Left cardiac atrium (tissue), 4 donors: ENCODE results near the gene SLFN12. TPM values are rescaled to one million over a fixed set of nuclear protein-coding genes. Genes with fewer than 3 reads are reported as not detected.
"Not testable (repeated sequence)": the region's sequence is repeated elsewhere in the genome, so short reads cannot be mapped to it uniquely, and the experiment has no call there.

Experiments
- ATAC-seq, 2 donors: fragments of 200-7000 bp; cut with Tn5 transposase; one replicate each; pipeline ENCODE4 v1.9.1; 2020; ENCODE audit warnings: mild to moderate bottlenecking in 2 of 2, moderate library complexity in 2 of 2
- DNase-seq: peaks from one replicate; pipeline ENCODE4 v3.0.0-alpha.2; 2020
- intact Hi-C, 2 donors: fragments of 100-400 bp; cut with DNase I; formaldehyde crosslinking; loops; one replicate each; pipeline versions ENCODE4 v1.14.1 to v1.15.1; 2022 to 2023
- total RNA-seq, 2 donors: library from RNA; stranded (reverse); fragmentation: NEBNext Ultra II Directional; extraction: Animal tissue kit (Norgen Biotek cat#: 25700); gene quantifications; one replicate each; pipeline ENCODE4 v1.2.1, GENCODE V29; 2021
- donor health status: DM: no; HTN: yes; CAD: no.
- donor health status: DM: no; HTN: yes; CAD: no; lungs with severe emphysema.
- donor health status: DM: yes; HTN: yes; CAD: no.
- donor health status: Dilated cardiomyopathy.

Gene SLFN12
- total RNA-seq, 2 donors from 2014 or later, result 5.7 to 8.8 TPM

GRCh38 chr17:35421069-35421468, 11.2 kb downstream of the SLFN12 start:
- intact Hi-C loops, DNase-seq, ATAC-seq: not testable (repeated sequence)

GRCh38 chr17:35416659-35417058, 15.6 kb downstream of the SLFN12 start:
- intact Hi-C loops, result no loop called here
- ATAC-seq, result no peak
- no peak for DNase-seq

- ATAC-seq, DNase-seq, intact Hi-C loops: not testable (repeated sequence)
These were observed 17.6 kb downstream of the SLFN12 start for GRCh38 chr17:35414707-35415106.

GRCh38 chr17:35414247-35414646, 18.1 kb downstream of the SLFN12 start:
- DNase-seq (no peak), ATAC-seq (no peak)
- intact Hi-C loops, result no loop called here

GRCh38 chr17:35407531-35407930, 24.8 kb downstream of the SLFN12 start:
- DNase-seq (no peak), ATAC-seq (no peak)
- intact Hi-C loops, result no loop called here

- ATAC-seq, result no peak
- no peak for DNase-seq
- intact Hi-C loops, result no loop called here
These were observed 25.7 kb downstream of the SLFN12 start for GRCh38 chr17:35406568-35406967.

GRCh38 chr17:35404360-35404759, 27.9 kb downstream of the SLFN12 start:
- ATAC-seq, result no peak
- no peak for DNase-seq
- intact Hi-C loops, result no loop called here

- intact Hi-C loops, DNase-seq, ATAC-seq: not testable (repeated sequence)
These were observed 38.5 kb downstream of the SLFN12 start for GRCh38 chr17:35393783-35394182.

GRCh38 chr17:35390663-35391062, 41.6 kb downstream of the SLFN12 start:
- no peak for ATAC-seq
- intact Hi-C loops, result no loop called here
- DNase-seq, result no peak

GRCh38 chr17:35390156-35390555, 42.1 kb downstream of the SLFN12 start:
- DNase-seq (no peak), ATAC-seq (no peak)
- intact Hi-C loops, result no loop called here

GRCh38 chr17:35387496-35387895, 44.8 kb downstream of the SLFN12 start:
- intact Hi-C loops, result no loop called here
- ATAC-seq (no peak), DNase-seq (no peak)

GRCh38 chr17:35377706-35378105, 54.6 kb downstream of the SLFN12 start:
- intact Hi-C loops, result no loop called here
- no peak for ATAC-seq
- DNase-seq, result no peak

GRCh38 chr17:35377068-35377467, 55.2 kb downstream of the SLFN12 start:
- intact Hi-C loops, result no loop called here
- ATAC-seq, result no peak
- no peak for DNase-seq

GRCh38 chr17:35376245-35376644, 56.1 kb downstream of the SLFN12 start:
- intact Hi-C loops, result no loop called here
- ATAC-seq, result no peak
- no peak for DNase-seq

- no peak for ATAC-seq
- intact Hi-C loops, result no loop called here
- no peak for DNase-seq
These were observed 57.4 kb downstream of the SLFN12 start for GRCh38 chr17:35374766-35375344.

GRCh38 chr17:35373984-35374765, 58.1 kb downstream of the SLFN12 start:
- DNase-seq (peak; percentile 70), ATAC-seq (peak; percentile 80 to 81)
- intact Hi-C loops, result no loop called here

GRCh38 chr17:35373534-35373983, 58.7 kb downstream of the SLFN12 start, which contains the start of gene SLFN11:
SLFN11 (minus strand) TSS chr17:35373621; CDS start chr17:35363807, 9,814 bp downstream.
- intact Hi-C loops, result no loop called here
- DNase-seq (peak; percentile 91), ATAC-seq (peak; percentile 93 to 98)

- DNase-seq, result peak; percentile 36
- intact Hi-C loops, result no loop called here
- peak; percentile 6 to 24 for ATAC-seq
These were observed 59.3 kb downstream of the SLFN12 start for GRCh38 chr17:35372846-35373533.

- ATAC-seq (no peak), DNase-seq (no peak)
- intact Hi-C loops, result no loop called here
These were observed 60.4 kb downstream of the SLFN12 start for GRCh38 chr17:35371934-35372333.
